NT2/D1 (cell line): Measurements from ENCODE around the gene CYP2A7.
"Not testable (repeated sequence)": the region's sequence is repeated elsewhere in the genome, so short reads cannot be mapped to it uniquely, and the experiment has no call there.

Experiments used
- YY1 ChIP-seq: IDR thresholded peaks from 2 replicates; pipeline ENCODE4 v1.6.1; 2011; ENCODE audit not compliant: insufficient read length, insufficient read depth
- ZNF274 ChIP-seq: IDR thresholded peaks from 2 replicates; pipeline ENCODE4 v1.6.1; 2011; ENCODE audit warnings: mild to moderate bottlenecking, low read depth, low read length

DNA sequence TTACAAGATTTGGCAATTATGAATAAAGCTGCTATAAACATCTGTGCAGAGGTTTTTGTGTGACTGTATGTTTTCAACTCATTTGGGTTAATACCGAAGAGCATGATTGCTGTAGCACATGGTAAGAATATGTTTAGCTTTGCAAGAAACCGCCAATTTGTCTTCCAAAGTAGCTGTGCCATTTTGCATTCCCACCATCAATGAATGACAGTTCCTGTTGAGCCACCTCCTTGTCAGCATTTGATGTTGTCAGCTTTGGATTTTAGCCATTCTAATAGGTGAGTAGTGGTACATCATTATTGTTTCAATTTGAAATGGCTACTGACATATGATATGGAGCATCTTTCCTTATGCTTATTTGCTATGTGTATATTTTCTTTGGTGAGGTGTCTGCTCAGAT lies 8.2 kb downstream of the CYP2A7 start:
- TF ChIP-seq YY1, ZNF274: not testable (repeated sequence)
